WERI-Rb-1 (cell line): ENCODE results near the gene RACGAP1.

Source experiments
- DNase-seq: peaks from one replicate; pipeline ENCODE4 v3.0.0-alpha.2; 2020
- H3K27ac ChIP-seq: fragments of 250-450 bp; sonication (Bioruptor Pico); 2 replicates; pipeline ENCODE4 v1.5.1; 2020; ENCODE audit warnings: mild to moderate bottlenecking, moderate library complexity
- H3K27me3 ChIP-seq: fragments of 250-450 bp; sonication (Bioruptor Pico); 2 replicates; pipeline ENCODE4 v1.5.1; 2021; ENCODE audit warnings: mild to moderate bottlenecking, low read depth, moderate library complexity; ENCODE audit not compliant: insufficient read depth, severe bottlenecking
- H3K36me3 ChIP-seq: fragments of 250-450 bp; sonication (Bioruptor Pico); 2 replicates; pipeline ENCODE4 v1.5.1; 2020; ENCODE audit warnings: mild to moderate bottlenecking, moderate library complexity
- H3K4me3 ChIP-seq: 2 replicates; pipeline ENCODE4 v1.5.1; 2011; ENCODE audit warnings: low read depth, mild to moderate bottlenecking, control low read depth, low read length
- H3K9me3 ChIP-seq: fragments of 250-450 bp; sonication (Bioruptor Pico); 2 replicates; pipeline ENCODE4 v1.5.1; 2021; ENCODE audit warnings: mild to moderate bottlenecking, moderate library complexity; ENCODE audit not compliant: severe bottlenecking
- CTCF ChIP-seq: IDR thresholded peaks from 2 replicates; pipeline ENCODE4 v1.5.1; 2011; ENCODE audit warnings: low read depth, mild to moderate bottlenecking, control low read depth, inconsistent platforms, low read length

RACGAP1 gene

GRCh38 chr12:50016501-50017475, 8.5 kb downstream of the RACGAP1 start:
- no peak overlapping the region; the same call in 1 of the 2 replicates for H3K27ac ChIP-seq
- H3K27me3 ChIP-seq, result no peaks in the 10 kb centered on the region
- H3K36me3 ChIP-seq, result peaks cover 67% of the 10 kb centered on the region
- no peak for TF ChIP-seq CTCF
- H3K4me3 ChIP-seq, result no peak overlapping the region
- no peaks in the 10 kb centered on the region for H3K9me3 ChIP-seq
- no peak for DNase-seq

GRCh38 chr12:50014342-50014741, 11.0 kb downstream of the RACGAP1 start:
- Histone ChIP-seq H3K27me3 (no peaks in the 10 kb centered on the region), H3K27ac (no peak overlapping the region), H3K4me3 (no peak overlapping the region), H3K9me3 (no peaks in the 10 kb centered on the region), H3K36me3 (peaks cover 67% of the 10 kb centered on the region)
- DNase-seq, result no peak
- TF ChIP-seq CTCF, result no peak

DNA sequence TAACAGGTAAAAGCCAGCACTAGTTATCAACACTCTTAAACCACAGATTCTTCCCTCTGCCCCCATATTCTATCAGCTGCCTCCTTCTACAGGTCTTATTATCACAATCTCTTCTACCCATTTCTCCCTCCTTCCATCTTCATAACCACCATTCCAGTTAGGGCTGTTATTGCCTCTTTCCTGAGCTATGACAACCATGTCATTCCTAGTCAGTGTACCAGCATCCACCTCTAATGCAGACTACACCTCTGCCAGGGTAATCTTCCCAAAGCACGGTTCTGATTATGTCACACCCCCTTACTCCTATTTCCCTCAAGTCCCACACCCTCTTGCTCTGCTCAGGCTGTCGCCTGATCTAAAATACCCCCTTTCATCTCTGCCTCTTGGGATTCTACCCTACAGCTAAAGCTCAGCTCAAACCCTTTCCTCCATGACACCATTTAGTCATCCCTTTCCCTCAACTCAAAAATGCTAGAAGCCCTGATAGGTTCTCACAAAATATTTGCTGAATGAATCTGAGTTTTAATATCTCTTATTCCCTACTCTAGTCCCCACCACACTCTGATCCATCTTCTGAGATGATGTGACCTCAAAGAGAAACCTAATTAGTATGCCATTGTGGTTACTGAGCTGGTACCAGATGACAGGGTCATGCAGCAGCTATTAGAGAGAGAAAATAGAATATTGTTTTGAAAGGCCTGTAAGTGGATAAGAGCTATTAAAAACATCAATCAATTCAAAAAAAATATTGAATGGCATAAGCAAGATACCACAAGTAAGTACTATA, 11.7 kb downstream of the RACGAP1 start:
- H3K9me3 ChIP-seq, result no peaks in the 10 kb centered on the region
- no peak for DNase-seq
- H3K27me3 ChIP-seq, result no peaks in the 10 kb centered on the region
- TF ChIP-seq CTCF, result no peak
- no peak overlapping the region for H3K4me3 ChIP-seq
- no peak overlapping the region for H3K27ac ChIP-seq
- H3K36me3 ChIP-seq, result peaks cover 67% of the 10 kb centered on the region

DNA sequence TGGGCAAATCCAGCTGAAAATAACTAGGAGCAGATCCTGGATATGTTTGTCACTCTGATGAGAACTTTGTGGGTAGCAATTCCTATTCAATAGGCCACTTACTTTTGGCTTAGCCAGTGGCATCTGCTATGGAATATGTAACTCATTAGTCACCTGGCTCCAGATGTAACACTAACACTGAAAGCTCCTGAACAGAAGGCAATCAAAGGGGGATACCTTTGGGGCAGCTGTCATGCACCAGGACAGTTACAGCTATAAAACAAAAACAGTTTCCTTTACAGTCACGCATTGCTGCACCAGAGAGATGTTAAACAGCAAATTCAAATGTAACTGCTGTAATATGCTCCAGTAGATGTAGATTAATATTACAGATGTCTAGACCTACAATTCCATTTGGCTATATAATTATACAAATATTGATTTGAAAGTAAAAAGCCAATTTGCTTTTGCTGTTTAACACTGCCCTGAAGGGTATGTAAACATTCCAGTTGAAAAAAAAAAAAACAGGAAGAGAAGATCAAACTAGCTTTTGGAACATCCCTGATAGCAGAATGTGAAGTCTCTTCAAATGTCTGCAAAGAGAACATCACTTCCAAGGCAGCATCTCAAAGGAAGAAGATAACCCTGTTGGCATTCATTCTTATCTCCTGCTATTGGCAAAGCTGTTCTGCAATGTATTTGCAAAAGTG, 18.4 kb downstream of the RACGAP1 start:
- H3K27me3 ChIP-seq, result no peaks in the 10 kb centered on the region
- DNase-seq, result no peak
- peaks cover 75% of the 10 kb centered on the region for H3K36me3 ChIP-seq
- TF ChIP-seq CTCF, result no peak
- H3K4me3 ChIP-seq, result no peak overlapping the region
- no peak overlapping the region for H3K27ac ChIP-seq
- no peaks in the 10 kb centered on the region for H3K9me3 ChIP-seq

- H3K9me3 ChIP-seq, result no peaks in the 10 kb centered on the region
- DNase-seq, result no peak
- TF ChIP-seq CTCF, result no peak
- no peaks in the 10 kb centered on the region for H3K27me3 ChIP-seq
- no peak overlapping the region for H3K4me3 ChIP-seq
- no peak overlapping the region for H3K27ac ChIP-seq
- peaks cover 75% of the 10 kb centered on the region for H3K36me3 ChIP-seq
These were observed 19.0 kb downstream of the RACGAP1 start for GRCh38 chr12:50006280-50006679.
